Measurements from ENCODE around the gene DDAH1.
A peak's percentile ranks its signal among the peaks of the same experiment; 100 is the strongest.

Gene DDAH1

DNA sequence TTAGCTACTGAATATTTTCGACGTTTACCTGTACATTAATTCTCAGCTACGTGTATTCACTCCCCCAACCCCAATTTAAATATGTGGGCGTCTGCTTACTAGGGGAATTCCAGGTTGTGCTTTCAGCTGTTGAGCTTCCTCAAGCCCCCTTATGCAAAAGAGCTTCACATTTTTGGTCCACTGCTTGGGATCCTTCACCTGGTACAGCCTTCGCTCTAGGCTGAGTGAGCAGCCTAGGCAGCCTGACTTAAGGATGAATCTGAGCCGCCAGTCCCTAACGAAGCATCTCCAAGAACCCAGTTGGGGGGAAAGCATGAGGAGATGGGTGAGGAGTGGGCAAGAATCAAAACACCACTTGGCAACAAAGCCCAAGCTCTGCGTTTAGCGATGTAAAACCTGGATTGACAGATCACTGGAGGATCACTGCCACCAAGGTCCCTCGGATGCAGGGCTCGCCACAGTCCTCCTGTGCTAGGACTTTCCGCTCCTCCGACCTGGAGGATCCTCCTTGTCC lies 189.2 kb downstream of the DDAH1 start:
- peak overlapping the region; percentile 95 for H3K4me2 ChIP-seq (ENCODE audit: low read length)
- no peaks in the 10 kb centered on the region for H3K27me3 ChIP-seq (ENCODE audit: low read depth, low read length)
- TF ChIP-seq, protein P1, sequence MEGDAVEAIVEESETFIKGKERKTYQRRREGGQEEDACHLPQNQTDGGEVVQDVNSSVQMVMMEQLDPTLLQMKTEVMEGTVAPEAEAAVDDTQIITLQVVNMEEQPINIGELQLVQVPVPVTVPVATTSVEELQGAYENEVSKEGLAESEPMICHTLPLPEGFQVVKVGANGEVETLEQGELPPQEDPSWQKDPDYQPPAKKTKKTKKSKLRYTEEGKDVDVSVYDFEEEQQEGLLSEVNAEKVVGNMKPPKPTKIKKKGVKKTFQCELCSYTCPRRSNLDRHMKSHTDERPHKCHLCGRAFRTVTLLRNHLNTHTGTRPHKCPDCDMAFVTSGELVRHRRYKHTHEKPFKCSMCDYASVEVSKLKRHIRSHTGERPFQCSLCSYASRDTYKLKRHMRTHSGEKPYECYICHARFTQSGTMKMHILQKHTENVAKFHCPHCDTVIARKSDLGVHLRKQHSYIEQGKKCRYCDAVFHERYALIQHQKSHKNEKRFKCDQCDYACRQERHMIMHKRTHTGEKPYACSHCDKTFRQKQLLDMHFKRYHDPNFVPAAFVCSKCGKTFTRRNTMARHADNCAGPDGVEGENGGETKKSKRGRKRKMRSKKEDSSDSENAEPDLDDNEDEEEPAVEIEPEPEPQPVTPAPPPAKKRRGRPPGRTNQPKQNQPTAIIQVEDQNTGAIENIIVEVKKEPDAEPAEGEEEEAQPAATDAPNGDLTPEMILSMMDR (IDR thresholded peaks at IDR 0.05; ENCODE audit: low read depth, low read length) = no peak
- no peak for TF ChIP-seq EZH2phosphoT487 (IDR thresholded peaks at IDR 0.05; ENCODE audit: low read depth)
- H3K27ac ChIP-seq (ENCODE audit: low read length) = peak overlapping the region; percentile 90
- no peaks in the 10 kb centered on the region for H3K9me3 ChIP-seq (ENCODE audit: insufficient read depth, low read length)
- no peak overlapping the region for H2AFZ ChIP-seq (ENCODE audit: low read depth, low read length)
- peaks cover 52% of the 10 kb centered on the region for H3K79me2 ChIP-seq (ENCODE audit: low read length)
- peak overlapping the region; percentile 86 for H3K4me3 ChIP-seq (ENCODE audit: low read length)
- peaks cover 34% of the 10 kb centered on the region for H4K20me1 ChIP-seq (ENCODE audit: insufficient read depth, low read length)
- peak overlapping the region; percentile 95 for H3K9ac ChIP-seq (ENCODE audit: low read length)
- peaks cover 33% of the 10 kb centered on the region for H3K36me3 ChIP-seq (replicated peaks; ENCODE audit: low read depth, low read length)
- peaks cover 31% of the 10 kb centered on the region for H3K4me1 ChIP-seq (ENCODE audit: low read length)

DNA sequence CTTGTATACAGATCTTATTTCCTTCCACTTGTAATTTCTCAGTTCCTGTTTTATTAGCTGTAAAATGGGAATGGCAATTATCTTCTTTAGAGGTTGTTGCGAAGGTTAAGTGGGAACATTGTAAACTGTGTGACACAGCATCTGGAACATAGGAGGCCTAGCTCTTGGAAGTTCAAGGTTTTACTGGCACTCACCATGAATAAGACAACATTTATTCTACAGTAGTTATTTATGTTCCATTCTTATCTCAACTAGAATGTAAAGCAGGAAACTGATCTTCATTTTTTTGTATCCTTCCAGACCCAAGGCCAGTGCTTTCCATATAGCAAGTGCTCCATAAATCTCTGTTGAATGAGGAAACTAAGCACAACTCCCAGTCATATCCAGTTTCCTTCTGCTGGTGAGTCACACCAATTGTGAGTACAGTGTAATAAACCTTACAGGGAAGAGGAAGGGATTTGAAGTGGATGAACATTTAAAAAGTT lies 189.9 kb downstream of the DDAH1 start:
- H3K79me2 ChIP-seq (ENCODE audit: low read length) = peaks cover 54% of the 10 kb centered on the region
- H3K4me1 ChIP-seq (ENCODE audit: low read length) = peaks cover 31% of the 10 kb centered on the region
- H3K4me2 ChIP-seq (ENCODE audit: low read length) = peak overlapping the region; percentile 95
- peak overlapping the region; percentile 86 for H3K4me3 ChIP-seq (ENCODE audit: low read length)
- H3K36me3 ChIP-seq (replicated peaks; ENCODE audit: low read depth, low read length) = peaks cover 38% of the 10 kb centered on the region
- TF ChIP-seq EZH2phosphoT487 (IDR thresholded peaks at IDR 0.05; ENCODE audit: low read depth) = no peak
- TF ChIP-seq, protein P1 (IDR thresholded peaks at IDR 0.05; ENCODE audit: low read depth, low read length) = no peak
- no peak overlapping the region for H2AFZ ChIP-seq (ENCODE audit: low read depth, low read length)
- peaks cover 34% of the 10 kb centered on the region for H4K20me1 ChIP-seq (ENCODE audit: insufficient read depth, low read length)
- H3K9ac ChIP-seq (ENCODE audit: low read length) = peak overlapping the region; percentile 95
- peak overlapping the region; percentile 90 for H3K27ac ChIP-seq (ENCODE audit: low read length)
- H3K9me3 ChIP-seq (ENCODE audit: insufficient read depth, low read length) = no peaks in the 10 kb centered on the region
- H3K27me3 ChIP-seq (ENCODE audit: low read depth, low read length) = no peaks in the 10 kb centered on the region

DNA sequence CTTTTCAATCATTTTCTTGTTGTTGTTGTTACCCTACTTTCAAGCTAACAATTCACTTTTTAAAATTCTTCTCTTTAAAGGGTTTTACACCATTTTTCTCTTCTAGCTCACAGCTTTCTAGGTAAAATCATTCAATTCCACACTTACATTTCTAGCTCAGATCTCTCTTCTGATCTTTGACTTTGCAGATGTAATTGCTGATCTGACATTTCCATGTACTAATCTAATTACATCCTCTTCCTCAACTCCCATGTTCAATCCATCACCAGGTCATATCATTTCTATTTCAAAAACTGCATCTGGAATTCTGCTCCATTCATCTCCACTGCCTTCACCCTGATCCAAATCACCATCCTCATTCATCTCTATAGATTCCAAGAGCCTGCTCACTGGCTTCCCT lies 191.6 kb downstream of the DDAH1 start:
- TF ChIP-seq, protein P1 (IDR thresholded peaks at IDR 0.05; ENCODE audit: low read depth, low read length) = no peak
- no peak for TF ChIP-seq EZH2phosphoT487 (IDR thresholded peaks at IDR 0.05; ENCODE audit: low read depth)
- Histone ChIP-seq H3K9ac (ENCODE audit: low read length) (no peak overlapping the region), H3K36me3 (replicated peaks; ENCODE audit: low read depth, low read length) (peaks cover 52% of the 10 kb centered on the region), H3K79me2 (ENCODE audit: low read length) (peaks cover 54% of the 10 kb centered on the region), H3K4me2 (ENCODE audit: low read length) (no peak overlapping the region), H2AFZ (ENCODE audit: low read depth, low read length) (no peak overlapping the region), H3K27ac (ENCODE audit: low read length) (no peak overlapping the region), H4K20me1 (ENCODE audit: insufficient read depth, low read length) (peaks cover 34% of the 10 kb centered on the region), H3K4me3 (ENCODE audit: low read length) (no peak overlapping the region), H3K9me3 (ENCODE audit: insufficient read depth, low read length) (no peaks in the 10 kb centered on the region), H3K4me1 (ENCODE audit: low read length) (peaks cover 20% of the 10 kb centered on the region), H3K27me3 (ENCODE audit: low read depth, low read length) (no peaks in the 10 kb centered on the region)

DNA sequence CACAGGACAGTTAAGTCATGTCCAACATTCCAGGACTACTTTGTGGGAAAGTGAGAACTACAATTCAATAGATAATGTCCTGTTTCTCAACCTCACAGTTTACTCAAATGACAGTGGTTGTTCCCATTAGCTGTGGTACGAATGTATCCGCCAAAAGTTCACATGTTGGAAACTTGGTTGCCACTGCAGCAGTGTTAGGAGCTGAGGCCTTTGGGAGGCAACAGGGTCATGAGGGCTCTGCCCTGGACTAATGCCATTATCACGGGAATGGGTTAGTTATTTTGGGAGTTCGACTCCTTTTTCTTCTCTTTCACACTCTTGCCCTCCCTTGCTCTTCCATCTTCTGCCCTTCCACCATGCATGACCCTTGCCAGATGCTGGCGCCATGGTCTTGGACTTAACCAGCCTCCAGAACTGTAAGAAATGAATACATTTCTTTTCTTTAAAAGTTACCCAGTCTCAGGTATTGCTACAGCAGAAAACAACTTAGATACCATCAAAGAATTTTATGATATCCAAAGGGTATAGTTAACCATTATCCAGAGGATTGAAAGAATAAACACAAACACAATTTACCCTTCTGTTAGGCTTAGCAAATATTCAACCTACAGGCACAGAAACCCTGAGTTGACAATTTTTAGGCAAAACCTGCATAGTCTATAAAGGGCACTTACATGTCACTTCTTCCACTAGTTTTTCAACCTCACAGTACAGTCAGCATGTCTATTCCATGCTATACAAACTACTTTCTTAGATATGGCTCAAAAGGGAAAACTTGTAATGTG lies 196.0 kb downstream of the DDAH1 start:
- Histone ChIP-seq H3K79me2 (ENCODE audit: low read length) (peaks cover 32% of the 10 kb centered on the region), H3K4me1 (ENCODE audit: low read length) (no peaks in the 10 kb centered on the region; the same call in 1 of the 2 replicates), H3K36me3 (replicated peaks; ENCODE audit: low read depth, low read length) (peaks cover 50% of the 10 kb centered on the region), H3K9me3 (ENCODE audit: insufficient read depth, low read length) (no peaks in the 10 kb centered on the region), H4K20me1 (ENCODE audit: insufficient read depth, low read length) (peaks cover 19% of the 10 kb centered on the region; the same call in 1 of the 2 replicates), H3K4me2 (ENCODE audit: low read length) (no peak overlapping the region), H2AFZ (ENCODE audit: low read depth, low read length) (no peak overlapping the region), H3K27ac (ENCODE audit: low read length) (no peak overlapping the region), H3K9ac (ENCODE audit: low read length) (no peak overlapping the region), H3K27me3 (ENCODE audit: low read depth, low read length) (no peaks in the 10 kb centered on the region), H3K4me3 (ENCODE audit: low read length) (no peak overlapping the region)
- TF ChIP-seq, protein P1 (IDR thresholded peaks at IDR 0.05; ENCODE audit: low read depth, low read length) = no peak
- TF ChIP-seq EZH2phosphoT487 (IDR thresholded peaks at IDR 0.05; ENCODE audit: low read depth) = no peak
